Calu3 (cell line): ENCODE data around the gene CREBBP. TPM values are rescaled to one million over a fixed set of nuclear protein-coding genes. Genes with fewer than 3 reads are reported as not detected.

Source experiments
- BruUV-seq: library from RNA; stranded (reverse); fragments of 400-500 nt; replicated peaks from 2 replicates; lab custom pipeline; 2021; lab: Mats Ljungman, UMichigan
- CTCF ChIA-PET: fragments of 300-600 bp; sonication (Branson Sonifier 250); formaldehyde crosslinking; loops from one replicate; lab custom pipeline; 2022; ENCODE audit warnings: antibody characterized with exemption; lab: Charles Lee
- DNase-seq: peaks from one replicate; pipeline ENCODE4 v3.0.0; 2022
- H3K27ac Mint-ChIP-seq: one replicate; pipeline ENCODE4 v1.8.0; 2022; ENCODE audit warnings: mixed read lengths; ENCODE audit not compliant: unreplicated experiment
- H3K27me3 Mint-ChIP-seq: one replicate; pipeline ENCODE4 v1.8.0; 2022; ENCODE audit warnings: mixed read lengths; ENCODE audit not compliant: unreplicated experiment
- H3K36me3 Mint-ChIP-seq: one replicate; pipeline ENCODE4 v1.8.0; 2022; ENCODE audit warnings: mild to moderate bottlenecking, moderate library complexity, mixed read lengths; ENCODE audit not compliant: insufficient read depth, unreplicated experiment
- H3K4me1 Mint-ChIP-seq: one replicate; pipeline ENCODE4 v1.8.0; 2022; ENCODE audit warnings: mild to moderate bottlenecking, low read depth, mixed read lengths; ENCODE audit not compliant: unreplicated experiment
- H3K4me3 Mint-ChIP-seq: one replicate; pipeline ENCODE4 v1.8.0; 2022; ENCODE audit warnings: mild to moderate bottlenecking, low read depth, moderate library complexity, mixed read lengths; ENCODE audit not compliant: unreplicated experiment
- H3K9me3 Mint-ChIP-seq: one replicate; pipeline ENCODE4 v1.8.0; 2022; ENCODE audit warnings: low read depth, mixed read lengths; ENCODE audit not compliant: unreplicated experiment
- intact Hi-C: fragments of 100-400 bp; cut with micrococcal nuclease; formaldehyde crosslinking; loops from one replicate; pipeline ENCODE4 v1.10.0; 2022; ENCODE audit not compliant: unreplicated experiment
- total RNA-seq: library from RNA; stranded (reverse); gene quantifications from 2 replicates; pipeline ENCODE4 v1.2.3, GENCODE V29; 2022
- TF ChIP-seq, protein P1 (sequence below): fragments of 200-600 bp; IDR thresholded peaks from one replicate; pipeline ENCODE4 v1.8.0; 2022; ENCODE audit warnings: antibody characterized with exemption; ENCODE audit not compliant: unreplicated experiment

The CREBBP gene
- total RNA-seq, 1 experiment from 2014 or later = 91.0 TPM

DNA sequence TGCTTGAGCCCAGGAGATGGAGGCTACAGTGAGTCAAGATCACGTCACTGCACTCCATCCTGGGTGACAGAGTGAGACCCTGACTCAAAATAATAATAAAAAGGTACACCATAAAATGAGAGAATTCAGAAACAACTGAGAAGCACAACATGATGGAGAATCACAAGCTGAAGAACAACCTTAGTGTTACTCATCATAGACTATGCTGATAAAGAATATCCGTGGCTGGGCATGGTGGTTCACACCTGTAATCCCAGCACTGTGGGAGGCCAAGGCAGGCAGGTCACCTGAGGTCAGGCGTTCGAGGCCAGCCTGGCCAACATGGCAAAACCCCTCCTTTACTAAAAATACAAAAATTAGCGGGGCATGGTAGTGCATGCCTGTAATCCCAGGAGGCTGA, 16.0 kb downstream of the CREBBP start:
- Mint-ChIP-seq H3K36me3 (no peaks in the 10 kb centered on the region), H3K4me3 (no peak overlapping the region), H3K4me1 (peaks cover 29% of the 10 kb centered on the region), H3K27ac (no peak overlapping the region), H3K27me3 (no peaks in the 10 kb centered on the region), H3K9me3 (no peaks in the 10 kb centered on the region)
- intact Hi-C loops = no loop called here
- no TSS peak for BruUV-seq
- TF ChIP-seq, protein P1, sequence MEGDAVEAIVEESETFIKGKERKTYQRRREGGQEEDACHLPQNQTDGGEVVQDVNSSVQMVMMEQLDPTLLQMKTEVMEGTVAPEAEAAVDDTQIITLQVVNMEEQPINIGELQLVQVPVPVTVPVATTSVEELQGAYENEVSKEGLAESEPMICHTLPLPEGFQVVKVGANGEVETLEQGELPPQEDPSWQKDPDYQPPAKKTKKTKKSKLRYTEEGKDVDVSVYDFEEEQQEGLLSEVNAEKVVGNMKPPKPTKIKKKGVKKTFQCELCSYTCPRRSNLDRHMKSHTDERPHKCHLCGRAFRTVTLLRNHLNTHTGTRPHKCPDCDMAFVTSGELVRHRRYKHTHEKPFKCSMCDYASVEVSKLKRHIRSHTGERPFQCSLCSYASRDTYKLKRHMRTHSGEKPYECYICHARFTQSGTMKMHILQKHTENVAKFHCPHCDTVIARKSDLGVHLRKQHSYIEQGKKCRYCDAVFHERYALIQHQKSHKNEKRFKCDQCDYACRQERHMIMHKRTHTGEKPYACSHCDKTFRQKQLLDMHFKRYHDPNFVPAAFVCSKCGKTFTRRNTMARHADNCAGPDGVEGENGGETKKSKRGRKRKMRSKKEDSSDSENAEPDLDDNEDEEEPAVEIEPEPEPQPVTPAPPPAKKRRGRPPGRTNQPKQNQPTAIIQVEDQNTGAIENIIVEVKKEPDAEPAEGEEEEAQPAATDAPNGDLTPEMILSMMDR = no peak
- CTCF ChIA-PET = no interaction called here
- no peak for DNase-seq

GRCh38 chr16:3863587-3863986, 16.9 kb downstream of the CREBBP start:
- no peaks in the 10 kb centered on the region for H3K36me3 Mint-ChIP-seq
- no peaks in the 10 kb centered on the region for H3K9me3 Mint-ChIP-seq
- intact Hi-C loops = no loop called here
- H3K4me1 Mint-ChIP-seq = peaks cover 36% of the 10 kb centered on the region
- CTCF ChIA-PET = interaction anchor here (0.6 kb wide), 1 partner anchor 175 kb away, joined by 3 read pairs; no protein-coding TSS in a partner anchor
- DNase-seq = no peak
- H3K4me3 Mint-ChIP-seq = no peak overlapping the region
- no peak overlapping the region for H3K27ac Mint-ChIP-seq
- TF ChIP-seq, protein P1 = no peak
- no TSS peak for BruUV-seq
- no peaks in the 10 kb centered on the region for H3K27me3 Mint-ChIP-seq

GRCh38 chr16:3861808-3862451, 18.6 kb downstream of the CREBBP start:
- H3K27ac Mint-ChIP-seq = no peak overlapping the region
- no peaks in the 10 kb centered on the region for H3K36me3 Mint-ChIP-seq
- H3K27me3 Mint-ChIP-seq = no peaks in the 10 kb centered on the region
- intact Hi-C loops = no loop called here
- peaks cover 52% of the 10 kb centered on the region for H3K4me1 Mint-ChIP-seq
- TF ChIP-seq, protein P1 = no peak
- CTCF ChIA-PET = interaction anchor here (1.1 kb wide), 1 partner anchor 83 kb away, joined by 6 read pairs; no protein-coding TSS in a partner anchor
- DNase-seq = no peak
- no peak overlapping the region for H3K4me3 Mint-ChIP-seq
- H3K9me3 Mint-ChIP-seq = no peaks in the 10 kb centered on the region
- no TSS peak for BruUV-seq

DNA sequence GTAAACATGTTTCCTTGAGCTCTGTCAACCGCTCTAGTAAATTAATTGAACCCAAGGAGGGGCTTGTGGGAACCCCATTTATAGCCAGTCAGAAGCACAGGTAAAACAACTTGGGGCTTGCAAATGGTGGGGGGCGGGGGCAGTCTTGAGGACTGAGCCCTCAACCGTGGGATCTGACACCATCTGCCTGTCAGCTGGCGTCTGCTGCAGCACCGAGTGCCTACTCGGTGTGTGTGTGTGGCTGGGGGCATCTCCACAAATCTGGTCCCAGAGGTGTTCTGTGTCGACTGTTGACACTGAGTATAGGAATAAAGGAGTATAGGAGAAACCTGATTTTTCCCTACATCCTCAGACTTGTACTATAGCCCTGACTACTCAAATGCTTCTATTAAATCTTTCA, 20.6 kb downstream of the CREBBP start:
- BruUV-seq = no TSS peak
- TF ChIP-seq, protein P1 = no peak
- Mint-ChIP-seq H3K27ac (no peak overlapping the region), H3K4me3 (no peak overlapping the region), H3K36me3 (no peaks in the 10 kb centered on the region), H3K27me3 (no peaks in the 10 kb centered on the region), H3K9me3 (no peaks in the 10 kb centered on the region), H3K4me1 (peaks cover 47% of the 10 kb centered on the region)
- DNase-seq = no peak
- intact Hi-C loops = no loop called here
- CTCF ChIA-PET = interaction anchor here (0.6 kb wide), 1 partner anchor 9 kb away, joined by 6 read pairs; no protein-coding TSS in a partner anchor
